Stimulated activated CD4-positive, alpha-beta T cell treated with anti-CD3 and anti-CD28 coated beads, Interleukin-2, amount 100 ng/mL, for 48 hours (primary cell): ENCODE data around the gene GBA2.

Experiments
- DNase-seq, 2 donors: peaks; one replicate each; pipeline ENCODE4 v3.0.0-alpha.2; 2020

Gene GBA2

GRCh38 chr9:35737143-35737542 lies 11.9 kb downstream of the GBA2 start:
- DNase-seq: no peak

- DNase-seq: peak; percentile 46 to 55
Measured at GRCh38 chr9:35736201-35736633, 12.8 kb downstream of the GBA2 start.

- DNase-seq: no peak
Measured at GRCh38 chr9:35734096-35734495, 14.9 kb downstream of the GBA2 start.

GRCh38 chr9:35732800-35733541 lies 16.1 kb downstream of the GBA2 start:
- DNase-seq: peak; percentile 15 to 26

- DNase-seq: peak; percentile 91 to 94
Measured at GRCh38 chr9:35732185-35732799, 16.7 kb downstream of the GBA2 start, which contains the start of the genes CREB3 and TLN1. Gene CREB3 (plus strand): TSS chr9:35732666. CDS start chr9:35732773, 107 bp downstream. Gene TLN1 (minus strand): TSS chr9:35732195. CDS start chr9:35725694, 6,501 bp downstream.

- peak; percentile 24 to 27 for DNase-seq
Measured at GRCh38 chr9:35731415-35732184, 17.4 kb downstream of the GBA2 start.

GRCh38 chr9:35730486-35730854 lies 18.6 kb downstream of the GBA2 start:
- no peak for DNase-seq

GRCh38 chr9:35729700-35730485 lies 19.1 kb downstream of the GBA2 start:
- DNase-seq: peak; percentile 26 to 30

- no peak for DNase-seq
Measured at GRCh38 chr9:35729101-35729500, 19.9 kb downstream of the GBA2 start.

GRCh38 chr9:35728041-35728971 lies 20.7 kb downstream of the GBA2 start:
- DNase-seq: peak; percentile 35 to 36

GRCh38 chr9:35727676-35728040 lies 21.4 kb downstream of the GBA2 start:
- DNase-seq: no peak

- no peak for DNase-seq
Measured at GRCh38 chr9:35726931-35727330, 22.1 kb downstream of the GBA2 start.

GRCh38 chr9:35725362-35725761 lies 23.7 kb downstream of the GBA2 start:
- DNase-seq: no peak

- DNase-seq: no peak
Measured at GRCh38 chr9:35723908-35724307, 25.1 kb downstream of the GBA2 start.

GRCh38 chr9:35723426-35723825 lies 25.6 kb downstream of the GBA2 start:
- DNase-seq: no peak

GRCh38 chr9:35719546-35719945 lies 29.5 kb downstream of the GBA2 start:
- no peak for DNase-seq

GRCh38 chr9:35718721-35719511 lies 30.1 kb downstream of the GBA2 start:
- no peak for DNase-seq

GRCh38 chr9:35717132-35717870 lies 31.7 kb downstream of the GBA2 start:
- DNase-seq: no peak

GRCh38 chr9:35716230-35716629 lies 32.8 kb downstream of the GBA2 start:
- no peak for DNase-seq
